ENCODE results near the gene CAPN1. TPM values are rescaled to one million over a fixed set of nuclear protein-coding genes. Genes with fewer than 3 reads are reported as not detected.

CAPN1 gene
- total and polyA plus RNA-seq, 2 of the 13 experiments (the other 11 are each of a cell fraction or from before 2014, with no cell fraction given): 57.3 to 82.6 TPM

DNA sequence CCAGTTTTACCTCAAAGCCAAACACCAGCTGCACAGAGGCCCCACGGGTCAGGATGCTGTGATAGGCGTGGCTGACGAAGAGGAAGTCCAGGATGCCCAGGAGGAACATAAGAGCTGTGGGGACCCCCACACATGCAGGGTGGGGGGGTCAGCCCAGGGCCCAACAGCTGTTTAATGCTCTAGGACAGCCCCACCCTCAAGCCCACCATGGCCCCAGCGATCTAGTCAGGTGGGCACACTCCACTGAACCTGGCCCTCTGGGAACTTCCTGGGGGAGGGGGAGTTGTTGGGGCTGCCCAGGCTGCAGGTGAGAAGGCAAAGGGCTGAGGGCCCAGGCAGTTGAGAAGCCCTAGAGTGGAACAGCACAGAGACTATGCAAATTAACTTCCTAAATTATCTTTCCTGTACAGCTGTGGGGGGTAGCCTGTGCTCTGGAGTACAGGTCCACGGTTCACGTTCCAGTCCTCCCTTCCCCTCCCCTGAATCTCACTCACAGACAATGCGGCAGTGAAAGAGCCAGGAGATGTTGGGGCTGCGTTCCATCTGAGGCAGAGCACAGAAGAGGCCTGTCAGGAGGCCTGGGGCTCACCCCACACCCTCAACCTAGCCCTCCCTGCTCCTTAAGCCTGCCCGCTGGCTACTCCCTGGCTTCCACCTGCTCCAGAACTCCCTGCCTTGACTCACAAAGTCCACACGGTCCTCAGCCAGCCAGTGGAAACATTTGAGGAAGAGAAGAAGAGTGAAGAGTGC, 49.3 kb upstream of the CAPN1 start:
- no peak for TF ChIP-seq NCOR1 (IDR thresholded peaks at IDR 0.05; ENCODE audit: borderline replicate concordance, low read length)
- TF ChIP-seq AGO2 (optimal IDR thresholded peaks at IDR 0.05; ENCODE audit: low read depth, low read length): peak; percentile 24
- TF ChIP-seq FOXM1 (CRISPR knock-in tag; IDR thresholded peaks at IDR 0.05): no peak
- TF ChIP-seq ZNF510 (CRISPR knock-in tag; IDR thresholded peaks at IDR 0.05; ENCODE audit: low read depth): no peak
- TF ChIP-seq ZBTB7B (CRISPR knock-in tag; IDR thresholded peaks at IDR 0.05): no peak
- TF ChIP-seq, protein P1, sequence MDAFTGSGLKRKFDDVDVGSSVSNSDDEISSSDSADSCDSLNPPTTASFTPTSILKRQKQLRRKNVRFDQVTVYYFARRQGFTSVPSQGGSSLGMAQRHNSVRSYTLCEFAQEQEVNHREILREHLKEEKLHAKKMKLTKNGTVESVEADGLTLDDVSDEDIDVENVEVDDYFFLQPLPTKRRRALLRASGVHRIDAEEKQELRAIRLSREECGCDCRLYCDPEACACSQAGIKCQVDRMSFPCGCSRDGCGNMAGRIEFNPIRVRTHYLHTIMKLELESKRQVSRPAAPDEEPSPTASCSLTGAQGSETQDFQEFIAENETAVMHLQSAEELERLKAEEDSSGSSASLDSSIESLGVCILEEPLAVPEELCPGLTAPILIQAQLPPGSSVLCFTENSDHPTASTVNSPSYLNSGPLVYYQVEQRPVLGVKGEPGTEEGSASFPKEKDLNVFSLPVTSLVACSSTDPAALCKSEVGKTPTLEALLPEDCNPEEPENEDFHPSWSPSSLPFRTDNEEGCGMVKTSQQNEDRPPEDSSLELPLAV (CRISPR knock-in tag; conservative IDR thresholded peaks at IDR 0.05; ENCODE audit: low read depth): no peak
- TF ChIP-seq, protein P2, sequence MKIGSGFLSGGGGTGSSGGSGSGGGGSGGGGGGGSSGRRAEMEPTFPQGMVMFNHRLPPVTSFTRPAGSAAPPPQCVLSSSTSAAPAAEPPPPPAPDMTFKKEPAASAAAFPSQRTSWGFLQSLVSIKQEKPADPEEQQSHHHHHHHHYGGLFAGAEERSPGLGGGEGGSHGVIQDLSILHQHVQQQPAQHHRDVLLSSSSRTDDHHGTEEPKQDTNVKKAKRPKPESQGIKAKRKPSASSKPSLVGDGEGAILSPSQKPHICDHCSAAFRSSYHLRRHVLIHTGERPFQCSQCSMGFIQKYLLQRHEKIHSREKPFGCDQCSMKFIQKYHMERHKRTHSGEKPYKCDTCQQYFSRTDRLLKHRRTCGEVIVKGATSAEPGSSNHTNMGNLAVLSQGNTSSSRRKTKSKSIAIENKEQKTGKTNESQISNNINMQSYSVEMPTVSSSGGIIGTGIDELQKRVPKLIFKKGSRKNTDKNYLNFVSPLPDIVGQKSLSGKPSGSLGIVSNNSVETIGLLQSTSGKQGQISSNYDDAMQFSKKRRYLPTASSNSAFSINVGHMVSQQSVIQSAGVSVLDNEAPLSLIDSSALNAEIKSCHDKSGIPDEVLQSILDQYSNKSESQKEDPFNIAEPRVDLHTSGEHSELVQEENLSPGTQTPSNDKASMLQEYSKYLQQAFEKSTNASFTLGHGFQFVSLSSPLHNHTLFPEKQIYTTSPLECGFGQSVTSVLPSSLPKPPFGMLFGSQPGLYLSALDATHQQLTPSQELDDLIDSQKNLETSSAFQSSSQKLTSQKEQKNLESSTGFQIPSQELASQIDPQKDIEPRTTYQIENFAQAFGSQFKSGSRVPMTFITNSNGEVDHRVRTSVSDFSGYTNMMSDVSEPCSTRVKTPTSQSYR (CRISPR knock-in tag; IDR thresholded peaks at IDR 0.05; ENCODE audit: borderline replicate concordance): no peak
- TF ChIP-seq ESRRA (CRISPR knock-in tag; IDR thresholded peaks at IDR 0.05; ENCODE audit: low read depth): no peak
- TF ChIP-seq TEAD2 (CRISPR knock-in tag; IDR thresholded peaks at IDR 0.05): no peak
- TF ChIP-seq ZNF687 (CRISPR knock-in tag; IDR thresholded peaks at IDR 0.05): no peak
- TF ChIP-seq TCF12 (IDR thresholded peaks at IDR 0.05): no peak
- TF ChIP-seq TCF12 (CRISPR knock-in tag; IDR thresholded peaks at IDR 0.05): no peak
- TF ChIP-seq ZNF547 (CRISPR knock-in tag; IDR thresholded peaks at IDR 0.05): peak; percentile 44; the same call in 1 of the 2 replicates
- no peak for TF ChIP-seq SATB2 (CRISPR knock-in tag; IDR thresholded peaks at IDR 0.05)
- POLR2A ChIA-PET: interaction anchor here (0.8 to 5.1 kb wide), 9 partner anchors 10 to 49 kb away, joined by 3 to 105 read pairs (median 23); partner anchors contain the start of genes CAPN1, FAU, MRPL49 and TM7SF2
- CTCF ChIA-PET (ENCODE audit: low intra/inter-chr PET ratio, low total read pairs): interaction anchor here (1.3 kb wide), 1 partner anchor 48 kb away, joined by 3 read pairs; no protein-coding TSS in a partner anchor
- Histone ChIP-seq H3K9me3 (ENCODE audit: low read length) (no peaks in the 10 kb centered on the region), H3K27me3 (ENCODE audit: control insufficient read depth in 1 of 2, insufficient read depth in 2 of 2, low read length in 2 of 2) (no peaks in the 10 kb centered on the region; a peak in 1 of 5 replicates), H2AFZ (ENCODE audit: low read length) (no peak overlapping the region), H3K27ac (ENCODE audit: extremely low read length, insufficient read depth, low read length) (no peak overlapping the region), H3K4me2 (ENCODE audit: low read depth, low read length) (peak overlapping the region; percentile 92), H3K4me1 (ENCODE audit: insufficient read depth, low read length) (peaks cover 25% of the 10 kb centered on the region), H3K79me2 (ENCODE audit: insufficient read depth, low read length) (peaks cover 26% of the 10 kb centered on the region), H4K20me1 (ENCODE audit: insufficient read depth, low read length) (peaks cover 17% of the 10 kb centered on the region), H3K4me3 (replicated peaks in 1 of 3; ENCODE audit: insufficient read depth in 1 of 3, low read depth in 2 of 3, low read length in 3 of 3) (peak overlapping the region; percentile 85 to 94 (median 92); a peak in 4 of 6 replicates), H3K36me3 (replicated peaks in 1 of 2; ENCODE audit: control insufficient read depth in 1 of 2, insufficient read depth in 2 of 2, low read length in 2 of 2) (peaks cover 34 to 50% of the 10 kb centered on the region in 2 experiments), H3K9ac (ENCODE audit: insufficient read depth, low read depth, low read length) (0 out of 2 replicates have a peak overlapping the region, but pooled peaks have one; percentile 7)
- in situ Hi-C loops (cut with HindIII; ENCODE audit: extremely low pct_ligation_motif_present, low pct_unique_long_range_greater_than_20kb) (no loop called here), intact Hi-C loops (cut with micrococcal nuclease; ENCODE audit: unreplicated experiment) (no loop called here)
- BruUV-seq (replicated peaks): no TSS peak
- ATAC-seq (no peak), FAIRE-seq (no peak), DNase-seq (ENCODE audit: low spot score) (no peak)
- WGBS (ENCODE audit: low lambda C conversion rate): 88% methylated on average over 4 of the region's 10 CpGs
